Endothelial cell of umbilical vein (primary cell): ENCODE data around the gene DPH1.

Experiments used
- EZH2 ChIP-seq: IDR thresholded peaks from 2 replicates; pipeline ENCODE4 v1.6.1; 2012; ENCODE audit warnings: borderline replicate concordance, low read depth, mild to moderate bottlenecking, moderate library complexity, low read length, inconsistent platforms; ENCODE audit not compliant: severe bottlenecking
- FOS ChIP-seq: IDR thresholded peaks from 2 replicates; pipeline ENCODE4 v1.6.1; 2011; ENCODE audit warnings: mild to moderate bottlenecking, low read length, moderate library complexity, borderline replicate concordance; ENCODE audit not compliant: insufficient read depth
- GATA2 ChIP-seq: IDR thresholded peaks from 2 replicates; pipeline ENCODE4 v1.7.0; 2011; ENCODE audit warnings: low read depth, mild to moderate bottlenecking, moderate library complexity, mixed read lengths, low read length; ENCODE audit not compliant: insufficient read length, insufficient read depth
- MAX ChIP-seq: IDR thresholded peaks from 2 replicates; pipeline ENCODE4 v1.6.1; 2011; ENCODE audit not compliant: insufficient read depth, insufficient read length
- MYC ChIP-seq: IDR thresholded peaks from one replicate; pipeline ENCODE4 v1.6.1; 2011; ENCODE audit warnings: mild to moderate bottlenecking, low read depth, low read length
- POLR2A ChIP-seq: IDR thresholded peaks from 2 replicates; pipeline ENCODE4 v1.6.1; 2012; ENCODE audit warnings: low read depth, mild to moderate bottlenecking, control low read depth, low read length
- POLR2AphosphoS5 ChIP-seq: IDR thresholded peaks from 2 replicates; pipeline ENCODE4 v1.6.1; 2012; ENCODE audit warnings: low read depth, mild to moderate bottlenecking, control low read depth, low read length, moderate library complexity; ENCODE audit not compliant: insufficient read depth
- TF ChIP-seq, protein P1 (sequence below), 2 donors: IDR thresholded peaks; 1 replicate in 1 of 2; 2 replicates in 1 of 2; pipeline ENCODE4 v1.5.1; 2011; ENCODE audit warnings: low read length in 2 of 2, mild to moderate bottlenecking in 2 of 2, moderate library complexity in 2 of 2, control low read depth in 1 of 2, inconsistent platforms in 1 of 2, low read depth in 1 of 2; ENCODE audit not compliant: insufficient read depth in 1 of 2; ENCODE audit errors: extremely low read depth in 1 of 2

- TF ChIP-seq POLR2A (no peak), EZH2 (no peak), MAX (no peak), POLR2AphosphoS5 (no peak), GATA2 (no peak), MYC (no peak), FOS (no peak)
- TF ChIP-seq, protein P1, sequence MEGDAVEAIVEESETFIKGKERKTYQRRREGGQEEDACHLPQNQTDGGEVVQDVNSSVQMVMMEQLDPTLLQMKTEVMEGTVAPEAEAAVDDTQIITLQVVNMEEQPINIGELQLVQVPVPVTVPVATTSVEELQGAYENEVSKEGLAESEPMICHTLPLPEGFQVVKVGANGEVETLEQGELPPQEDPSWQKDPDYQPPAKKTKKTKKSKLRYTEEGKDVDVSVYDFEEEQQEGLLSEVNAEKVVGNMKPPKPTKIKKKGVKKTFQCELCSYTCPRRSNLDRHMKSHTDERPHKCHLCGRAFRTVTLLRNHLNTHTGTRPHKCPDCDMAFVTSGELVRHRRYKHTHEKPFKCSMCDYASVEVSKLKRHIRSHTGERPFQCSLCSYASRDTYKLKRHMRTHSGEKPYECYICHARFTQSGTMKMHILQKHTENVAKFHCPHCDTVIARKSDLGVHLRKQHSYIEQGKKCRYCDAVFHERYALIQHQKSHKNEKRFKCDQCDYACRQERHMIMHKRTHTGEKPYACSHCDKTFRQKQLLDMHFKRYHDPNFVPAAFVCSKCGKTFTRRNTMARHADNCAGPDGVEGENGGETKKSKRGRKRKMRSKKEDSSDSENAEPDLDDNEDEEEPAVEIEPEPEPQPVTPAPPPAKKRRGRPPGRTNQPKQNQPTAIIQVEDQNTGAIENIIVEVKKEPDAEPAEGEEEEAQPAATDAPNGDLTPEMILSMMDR (IDR thresholded peaks at IDR 0.05; ENCODE audit: extremely low read depth in 1 of 2, insufficient read depth in 1 of 2, low read depth in 1 of 2, low read length in 2 of 2), result no peak
These were observed 60.3 kb downstream of the DPH1 start for GRCh38 chr17:2090210-2090641.
